SK-N-SH (cell line): ENCODE results near the gene CTDP1. TPM values are rescaled to one million over a fixed set of nuclear protein-coding genes. Genes with fewer than 3 reads are reported as not detected.

ENCODE experiments used
- CTCF ChIA-PET: fragments of 300-600, 350-600 bp; formaldehyde crosslinking; extraction: SDS; loops from one replicate; lab custom pipeline; 2021; lab: Yijun Ruan, JAX
- POLR2A ChIA-PET: fragments of 350-600 bp; sonication (Branson Sonifier 250); formaldehyde crosslinking; extraction: SDS; loops from one replicate; lab custom pipeline; 2020; ENCODE audit warnings: antibody characterized with exemption, inconsistent platforms; lab: Yijun Ruan, JAX
- DNase-seq: peaks from one replicate; pipeline ENCODE4 v3.0.0; 2012
- H2AFZ ChIP-seq: fragments of 200-600 bp; sonication (generic); 2 replicates; pipeline ENCODE4 v1.8.1; 2016; ENCODE audit warnings: antibody characterized with exemption, mild to moderate bottlenecking, low read depth
- H3F3A ChIP-seq: fragments of 200-600 bp; sonication (generic); replicated peaks from 2 replicates; pipeline ENCODE3; 2016; ENCODE audit warnings: antibody characterized with exemption, mild to moderate bottlenecking; ENCODE audit not compliant: insufficient read depth
- H3K27ac ChIP-seq, 2 experiments: fragments of 200-500 bp in 1 of 2; fragments of 200-600 bp in 1 of 2; sonication (Bioruptor generic) in 1 of 2; sonication (generic), shearing (Covaris generic) in 1 of 2; 2 replicates each; pipeline versions ENCODE4 v1.5.1 to v1.6.1; 2014 to 2016; ENCODE audit warnings: low read depth in 2 of 2, inconsistent platforms in 1 of 2, low read length in 1 of 2, mild to moderate bottlenecking in 1 of 2, mixed read lengths in 1 of 2
- H3K27me3 ChIP-seq: fragments of 200-600 bp; sonication (generic), shearing (Covaris generic); 2 replicates; pipeline ENCODE4 v1.6.1; 2016; ENCODE audit warnings: mixed run types; ENCODE audit not compliant: insufficient read depth
- H3K36me3 ChIP-seq, 2 experiments: fragments of 200-500 bp in 1 of 2; fragments of 200-600 bp in 1 of 2; sonication (Bioruptor generic) in 1 of 2; sonication (generic) in 1 of 2; replicated peaks in 1 of 2; 2 replicates each; pipeline versions ENCODE3 to v1.5.1; 2014 to 2016; ENCODE audit warnings: low read length in 1 of 2, mild to moderate bottlenecking in 1 of 2; ENCODE audit not compliant: insufficient read depth in 2 of 2, control insufficient read depth in 1 of 2
- H3K4me1 ChIP-seq, 2 experiments: fragments of 200-500 bp in 1 of 2; fragments of 200-600 bp in 1 of 2; sonication (Bioruptor generic) in 1 of 2; sonication (generic), shearing (Covaris generic) in 1 of 2; 2 replicates each; pipeline versions ENCODE4 v1.5.1 to v1.6.1; 2014 to 2016; ENCODE audit warnings: low read depth in 1 of 2, low read length in 1 of 2, mixed run types in 1 of 2; ENCODE audit not compliant: insufficient read depth in 2 of 2, control insufficient read depth in 1 of 2
- H3K4me2 ChIP-seq: fragments of 200-600 bp; sonication (generic), shearing (Covaris generic); 2 replicates; pipeline ENCODE4 v1.6.1; 2017; ENCODE audit warnings: mixed run types
- H3K4me3 ChIP-seq, 2 experiments: fragments of 200-500 bp in 1 of 2; fragments of 200-600 bp in 1 of 2; sonication (Bioruptor generic) in 1 of 2; sonication (generic), shearing (Covaris generic) in 1 of 2; 2 replicates each; pipeline versions ENCODE4 v1.5.1 to v1.8.1; 2014 to 2016; ENCODE audit warnings: low read depth in 2 of 2, inconsistent platforms in 1 of 2, low read length in 1 of 2, mild to moderate bottlenecking in 1 of 2, mixed read lengths in 1 of 2, moderate library complexity in 1 of 2
- H3K79me2 ChIP-seq: fragments of 200-600 bp; sonication (generic); 2 replicates; pipeline ENCODE4 v1.8.1; 2017; ENCODE audit warnings: mild to moderate bottlenecking; ENCODE audit not compliant: insufficient read depth
- H3K9ac ChIP-seq: fragments of 200-600 bp; sonication (generic); 2 replicates; pipeline ENCODE4 v1.6.1; 2017; ENCODE audit warnings: mixed run types
- H3K9me2 ChIP-seq: fragments of 200-600 bp; sonication (generic); 2 replicates; pipeline ENCODE4 v1.6.1; 2017; ENCODE audit warnings: mixed run types
- H3K9me3 ChIP-seq: fragments of 200-600 bp; sonication (generic); 2 replicates; pipeline ENCODE4 v1.6.1; 2017; ENCODE audit warnings: mixed run types, mild to moderate bottlenecking, moderate library complexity
- H4K20me1 ChIP-seq: fragments of 200-600 bp; sonication (generic); 2 replicates; pipeline ENCODE4 v1.6.1; 2017; ENCODE audit warnings: mild to moderate bottlenecking, mixed run types; ENCODE audit not compliant: insufficient read depth
- CHD2 ChIP-seq: fragments of 150-350 bp; IDR thresholded peaks from 2 replicates; pipeline ENCODE4 v1.6.1; 2018; ENCODE audit warnings: low read length; ENCODE audit not compliant: partially characterized antibody
- ELF1 ChIP-seq: IDR thresholded peaks from 2 replicates; pipeline ENCODE4 v1.4.0; 2012
- FOSL2 ChIP-seq: IDR thresholded peaks from 2 replicates; pipeline ENCODE4 v1.4.0; 2012; ENCODE audit warnings: low read depth, mild to moderate bottlenecking, moderate library complexity, borderline replicate concordance
- GABPA ChIP-seq: IDR thresholded peaks from 2 replicates; pipeline ENCODE4 v1.4.0; 2012; ENCODE audit warnings: low read depth, mild to moderate bottlenecking
- GATA2 ChIP-seq: sonication (generic); formaldehyde crosslinking; IDR thresholded peaks from 2 replicates; pipeline ENCODE4 v1.5.0; 2020; ENCODE audit warnings: mild to moderate bottlenecking, missing genetic modification reagents
- MEF2A ChIP-seq: IDR thresholded peaks from 2 replicates; pipeline ENCODE4 v1.4.0; 2012; ENCODE audit warnings: low read depth, borderline replicate concordance
- POLR2AphosphoS5 ChIP-seq: IDR thresholded peaks from 2 replicates; pipeline ENCODE4 v1.6.1; 2012; ENCODE audit warnings: low read depth, low read length
- RCOR1 ChIP-seq: fragments of 150-350 bp; IDR thresholded peaks from 2 replicates; pipeline ENCODE4 v1.6.1; 2017; ENCODE audit warnings: antibody characterized with exemption, low read length
- RXRA ChIP-seq: IDR thresholded peaks from 2 replicates; pipeline ENCODE4 v1.4.0; 2012; ENCODE audit warnings: low read depth, mild to moderate bottlenecking, borderline replicate concordance
- SIN3A ChIP-seq: IDR thresholded peaks from 2 replicates; pipeline ENCODE4 v1.6.1; 2012; ENCODE audit warnings: low read depth, mild to moderate bottlenecking, low read length, moderate library complexity, borderline replicate concordance
- SMC3 ChIP-seq: IDR thresholded peaks from 2 replicates; pipeline ENCODE4 v1.6.1; 2012; ENCODE audit warnings: low read depth, low read length, improper control_type of control experiment
- TAF1 ChIP-seq: IDR thresholded peaks from 2 replicates; pipeline ENCODE4 v1.6.1; 2012; ENCODE audit warnings: low read depth, mild to moderate bottlenecking, low read length, moderate library complexity, borderline replicate concordance
- TCF12 ChIP-seq: IDR thresholded peaks from 2 replicates; pipeline ENCODE4 v1.4.0; 2012
- YY1 ChIP-seq: IDR thresholded peaks from 2 replicates; pipeline ENCODE4 v1.4.0; 2012; ENCODE audit warnings: low read depth, mild to moderate bottlenecking
- WGBS: methylation state at CpG from one replicate; pipeline ENCODE4 v1.1.6; 2017; ENCODE audit warnings: low lambda C conversion rate; 5-methylcytosine and 5-hydroxymethylcytosine counted together
- polyA plus RNA-seq, 3 experiments: library from polyadenylated mRNA; depleted of rRNA; stranded (reverse); fragments of >200 nt; gene quantifications; 2 replicates each; pipeline ENCODE4 v1.2.3, GENCODE V29; 2012
- TF ChIP-seq, protein P1 (sequence below): fragments of 150-350 bp; IDR thresholded peaks from 2 replicates; pipeline ENCODE4 v1.6.1; 2016; ENCODE audit warnings: mild to moderate bottlenecking, low read depth, low read length
- TF ChIP-seq, protein P2 (sequence below): IDR thresholded peaks from 2 replicates; pipeline ENCODE4 v1.6.1; 2012; ENCODE audit warnings: mild to moderate bottlenecking, low read depth, low read length, moderate library complexity
- TF ChIP-seq, protein P3 (sequence below): IDR thresholded peaks from 2 replicates; pipeline ENCODE4 v1.4.0; 2012; ENCODE audit warnings: low read depth
- TF ChIP-seq, protein P4 (sequence below): IDR thresholded peaks from 2 replicates; pipeline ENCODE4 v1.4.0; 2012; ENCODE audit warnings: low read depth, borderline replicate concordance
- TF ChIP-seq, protein P5 (sequence below): IDR thresholded peaks from 2 replicates; pipeline ENCODE4; 2012

Gene CTDP1
- polyA plus RNA-seq, 1 of the 3 experiments (the other 2 are of a cell fraction) = 15.6 TPM

DNA sequence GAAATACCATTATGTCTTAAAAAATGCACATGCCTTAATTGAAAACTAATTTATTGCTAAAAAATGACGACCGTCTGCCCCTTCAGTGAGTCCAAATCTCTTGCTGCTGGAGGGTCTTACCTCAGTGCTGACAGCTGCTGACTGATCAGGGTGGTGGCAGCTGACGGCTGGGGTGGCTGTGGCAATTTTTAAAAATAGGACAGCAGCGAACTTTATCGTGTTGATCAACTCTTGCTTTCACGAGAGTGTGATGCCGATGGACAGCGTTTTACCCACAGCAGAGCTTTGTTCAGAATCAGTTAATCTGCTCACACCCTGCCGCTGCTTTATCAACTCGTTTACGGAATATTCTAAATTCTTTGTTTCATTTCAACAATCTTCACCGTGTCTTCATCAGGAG lies 21.2 kb upstream of the CTDP1 start (continued):
- TF ChIP-seq, protein P1, sequence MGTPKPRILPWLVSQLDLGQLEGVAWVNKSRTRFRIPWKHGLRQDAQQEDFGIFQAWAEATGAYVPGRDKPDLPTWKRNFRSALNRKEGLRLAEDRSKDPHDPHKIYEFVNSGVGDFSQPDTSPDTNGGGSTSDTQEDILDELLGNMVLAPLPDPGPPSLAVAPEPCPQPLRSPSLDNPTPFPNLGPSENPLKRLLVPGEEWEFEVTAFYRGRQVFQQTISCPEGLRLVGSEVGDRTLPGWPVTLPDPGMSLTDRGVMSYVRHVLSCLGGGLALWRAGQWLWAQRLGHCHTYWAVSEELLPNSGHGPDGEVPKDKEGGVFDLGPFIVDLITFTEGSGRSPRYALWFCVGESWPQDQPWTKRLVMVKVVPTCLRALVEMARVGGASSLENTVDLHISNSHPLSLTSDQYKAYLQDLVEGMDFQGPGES = no peak
- TF ChIP-seq, protein P2, sequence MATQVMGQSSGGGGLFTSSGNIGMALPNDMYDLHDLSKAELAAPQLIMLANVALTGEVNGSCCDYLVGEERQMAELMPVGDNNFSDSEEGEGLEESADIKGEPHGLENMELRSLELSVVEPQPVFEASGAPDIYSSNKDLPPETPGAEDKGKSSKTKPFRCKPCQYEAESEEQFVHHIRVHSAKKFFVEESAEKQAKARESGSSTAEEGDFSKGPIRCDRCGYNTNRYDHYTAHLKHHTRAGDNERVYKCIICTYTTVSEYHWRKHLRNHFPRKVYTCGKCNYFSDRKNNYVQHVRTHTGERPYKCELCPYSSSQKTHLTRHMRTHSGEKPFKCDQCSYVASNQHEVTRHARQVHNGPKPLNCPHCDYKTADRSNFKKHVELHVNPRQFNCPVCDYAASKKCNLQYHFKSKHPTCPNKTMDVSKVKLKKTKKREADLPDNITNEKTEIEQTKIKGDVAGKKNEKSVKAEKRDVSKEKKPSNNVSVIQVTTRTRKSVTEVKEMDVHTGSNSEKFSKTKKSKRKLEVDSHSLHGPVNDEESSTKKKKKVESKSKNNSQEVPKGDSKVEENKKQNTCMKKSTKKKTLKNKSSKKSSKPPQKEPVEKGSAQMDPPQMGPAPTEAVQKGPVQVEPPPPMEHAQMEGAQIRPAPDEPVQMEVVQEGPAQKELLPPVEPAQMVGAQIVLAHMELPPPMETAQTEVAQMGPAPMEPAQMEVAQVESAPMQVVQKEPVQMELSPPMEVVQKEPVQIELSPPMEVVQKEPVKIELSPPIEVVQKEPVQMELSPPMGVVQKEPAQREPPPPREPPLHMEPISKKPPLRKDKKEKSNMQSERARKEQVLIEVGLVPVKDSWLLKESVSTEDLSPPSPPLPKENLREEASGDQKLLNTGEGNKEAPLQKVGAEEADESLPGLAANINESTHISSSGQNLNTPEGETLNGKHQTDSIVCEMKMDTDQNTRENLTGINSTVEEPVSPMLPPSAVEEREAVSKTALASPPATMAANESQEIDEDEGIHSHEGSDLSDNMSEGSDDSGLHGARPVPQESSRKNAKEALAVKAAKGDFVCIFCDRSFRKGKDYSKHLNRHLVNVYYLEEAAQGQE = no peak
- TF ChIP-seq, protein P3, sequence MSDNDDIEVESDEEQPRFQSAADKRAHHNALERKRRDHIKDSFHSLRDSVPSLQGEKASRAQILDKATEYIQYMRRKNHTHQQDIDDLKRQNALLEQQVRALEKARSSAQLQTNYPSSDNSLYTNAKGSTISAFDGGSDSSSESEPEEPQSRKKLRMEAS = no peak
- TF ChIP-seq SMC3 = no peak
- no peak for TF ChIP-seq FOSL2
- TF ChIP-seq, all 33 proteins: peak for 0

DNA sequence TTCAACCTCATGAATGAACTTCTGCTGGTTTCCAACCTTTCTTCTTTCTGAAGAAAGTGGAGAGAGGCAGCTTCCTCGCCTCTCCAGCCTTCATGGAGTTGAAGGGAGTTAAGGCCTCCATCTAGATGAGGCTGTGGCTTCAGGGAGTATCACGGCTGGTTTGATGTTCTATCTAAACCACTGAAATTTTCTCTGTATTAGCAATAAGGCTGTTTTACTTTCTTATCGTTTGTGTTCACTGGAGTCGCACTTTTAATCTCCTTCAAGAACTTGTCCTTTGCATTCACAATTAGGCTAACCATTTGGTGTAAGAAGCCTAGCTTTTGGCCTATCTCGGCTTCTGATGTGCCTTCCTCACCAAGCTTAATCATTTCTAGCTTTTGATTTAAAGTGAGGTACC lies 19.9 kb upstream of the CTDP1 start:
- Histone ChIP-seq H3K4me2 (no peak overlapping the region), H2AFZ (no peak overlapping the region), H3K9me3 (peaks cover 5% of the 10 kb centered on the region; the same call in 1 of the 2 replicates), H3K79me2 (no peaks in the 10 kb centered on the region), H3K36me3 (no peaks in the 10 kb centered on the region), H4K20me1 (no peaks in the 10 kb centered on the region), H3K4me1 (no peaks in the 10 kb centered on the region), H3K27me3 (peaks cover 77% of the 10 kb centered on the region), H3K4me3 (no peak overlapping the region; a peak in 1 of 4 replicates), H3K9me2 (no peaks in the 10 kb centered on the region), H3K9ac (no peak overlapping the region), H3F3A (no peaks in the 10 kb centered on the region), H3K27ac (no peak overlapping the region)
- TF ChIP-seq GABPA (no peak), GATA2 (CRISPR knock-in tag) (no peak), POLR2AphosphoS5 (no peak), SIN3A (no peak), TCF12 (no peak), RCOR1 (no peak), SMC3 (no peak), ELF1 (no peak), MEF2A (no peak), YY1 (no peak), TAF1 (no peak), CHD2 (no peak), RXRA (no peak)
- TF ChIP-seq, protein P4, sequence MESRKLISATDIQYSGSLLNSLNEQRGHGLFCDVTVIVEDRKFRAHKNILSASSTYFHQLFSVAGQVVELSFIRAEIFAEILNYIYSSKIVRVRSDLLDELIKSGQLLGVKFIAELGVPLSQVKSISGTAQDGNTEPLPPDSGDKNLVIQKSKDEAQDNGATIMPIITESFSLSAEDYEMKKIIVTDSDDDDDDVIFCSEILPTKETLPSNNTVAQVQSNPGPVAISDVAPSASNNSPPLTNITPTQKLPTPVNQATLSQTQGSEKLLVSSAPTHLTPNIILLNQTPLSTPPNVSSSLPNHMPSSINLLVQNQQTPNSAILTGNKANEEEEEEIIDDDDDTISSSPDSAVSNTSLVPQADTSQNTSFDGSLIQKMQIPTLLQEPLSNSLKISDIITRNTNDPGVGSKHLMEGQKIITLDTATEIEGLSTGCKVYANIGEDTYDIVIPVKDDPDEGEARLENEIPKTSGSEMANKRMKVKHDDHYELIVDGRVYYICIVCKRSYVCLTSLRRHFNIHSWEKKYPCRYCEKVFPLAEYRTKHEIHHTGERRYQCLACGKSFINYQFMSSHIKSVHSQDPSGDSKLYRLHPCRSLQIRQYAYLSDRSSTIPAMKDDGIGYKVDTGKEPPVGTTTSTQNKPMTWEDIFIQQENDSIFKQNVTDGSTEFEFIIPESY = no peak
- TF ChIP-seq, protein P5, sequence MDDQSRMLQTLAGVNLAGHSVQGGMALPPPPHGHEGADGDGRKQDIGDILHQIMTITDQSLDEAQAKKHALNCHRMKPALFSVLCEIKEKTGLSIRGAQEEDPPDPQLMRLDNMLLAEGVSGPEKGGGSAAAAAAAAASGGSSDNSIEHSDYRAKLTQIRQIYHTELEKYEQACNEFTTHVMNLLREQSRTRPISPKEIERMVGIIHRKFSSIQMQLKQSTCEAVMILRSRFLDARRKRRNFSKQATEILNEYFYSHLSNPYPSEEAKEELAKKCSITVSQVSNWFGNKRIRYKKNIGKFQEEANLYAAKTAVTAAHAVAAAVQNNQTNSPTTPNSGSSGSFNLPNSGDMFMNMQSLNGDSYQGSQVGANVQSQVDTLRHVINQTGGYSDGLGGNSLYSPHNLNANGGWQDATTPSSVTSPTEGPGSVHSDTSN = no peak
- CTCF ChIA-PET = no interaction called here
- 25% methylated on average over 5 of the region's 5 CpGs for WGBS
- POLR2A ChIA-PET = no interaction called here
- DNase-seq = no peak
